ENCODE data around the gene STK17B. TPM values are rescaled to one million over a fixed set of nuclear protein-coding genes. Genes with fewer than 3 reads are reported as not detected.
"Not testable (repeated sequence)": the region's sequence is repeated elsewhere in the genome, so short reads cannot be mapped to it uniquely, and the experiment has no call there.

The STK17B gene
- total RNA-seq, 1 experiment from 2014 or later, result 20.7 TPM

GRCh38 chr2:196099916-196100315 is 71.5 kb downstream of the STK17B start:
- H3K36me3 Mint-ChIP-seq (ENCODE audit: insufficient read depth, unreplicated experiment), result no peaks in the 10 kb centered on the region
- intact Hi-C loops (cut with micrococcal nuclease), result no loop called here
- no peak for DNase-seq (ENCODE audit: unreplicated experiment)
- ChIA-PET CTCF (interaction anchor here (0.6 to 2.8 kb wide), 2 partner anchors 22 to 368 kb away, joined by 5 to 12 read pairs; no protein-coding TSS in a partner anchor), POLR2A (no interaction called here)
- no peak for TF ChIP-seq CTCF (IDR thresholded peaks at IDR 0.05; ENCODE audit: unreplicated experiment)
- no peaks in the 10 kb centered on the region for H3K4me1 Mint-ChIP-seq (ENCODE audit: insufficient read depth, unreplicated experiment)
- H3K27ac Mint-ChIP-seq (ENCODE audit: low read depth, unreplicated experiment), result no peak overlapping the region
- no peaks in the 10 kb centered on the region for H3K27me3 Mint-ChIP-seq (ENCODE audit: insufficient read depth, unreplicated experiment)
- H3K4me3 Mint-ChIP-seq (ENCODE audit: unreplicated experiment), result no peak overlapping the region
- H3K9me3 Mint-ChIP-seq (ENCODE audit: unreplicated experiment), result no peaks in the 10 kb centered on the region
- no TSS peak for BruUV-seq (replicated peaks)

- intact Hi-C loops (cut with micrococcal nuclease), result no loop called here
- H3K4me3 Mint-ChIP-seq (ENCODE audit: unreplicated experiment), result no peak overlapping the region
- POLR2A ChIA-PET, result interaction anchor here (0.8 kb wide), 1 partner anchor 187 kb away, joined by 3 read pairs; no protein-coding TSS in a partner anchor
- no peaks in the 10 kb centered on the region for H3K27me3 Mint-ChIP-seq (ENCODE audit: insufficient read depth, unreplicated experiment)
- CTCF ChIA-PET, result interaction anchor here (0.6 to 1.3 kb wide), 2 partner anchors 196 to 241 kb away, joined by 3 to 4 read pairs; no protein-coding TSS in a partner anchor
- peaks cover 5% of the 10 kb centered on the region for H3K36me3 Mint-ChIP-seq (ENCODE audit: insufficient read depth, unreplicated experiment)
- no peak for TF ChIP-seq CTCF (IDR thresholded peaks at IDR 0.05; ENCODE audit: unreplicated experiment)
- H3K4me1 Mint-ChIP-seq (ENCODE audit: insufficient read depth, unreplicated experiment), result no peaks in the 10 kb centered on the region
- no peak for DNase-seq (ENCODE audit: unreplicated experiment)
- no TSS peak for BruUV-seq (replicated peaks)
- no peak overlapping the region for H3K27ac Mint-ChIP-seq (ENCODE audit: low read depth, unreplicated experiment)
- no peaks in the 10 kb centered on the region for H3K9me3 Mint-ChIP-seq (ENCODE audit: unreplicated experiment)
Measured at GRCh38 chr2:196097864-196098660, 73.3 kb downstream of the STK17B start.

GRCh38 chr2:196096982-196097745 is 74.2 kb downstream of the STK17B start:
- no peak for DNase-seq (ENCODE audit: unreplicated experiment)
- no peak overlapping the region for H3K27ac Mint-ChIP-seq (ENCODE audit: low read depth, unreplicated experiment)
- POLR2A ChIA-PET, result interaction anchor here (0.8 kb wide), 1 partner anchor 187 kb away, joined by 3 read pairs; no protein-coding TSS in a partner anchor
- peaks cover 5% of the 10 kb centered on the region for H3K36me3 Mint-ChIP-seq (ENCODE audit: insufficient read depth, unreplicated experiment)
- no peak for TF ChIP-seq CTCF (IDR thresholded peaks at IDR 0.05; ENCODE audit: unreplicated experiment)
- no peaks in the 10 kb centered on the region for H3K9me3 Mint-ChIP-seq (ENCODE audit: unreplicated experiment)
- BruUV-seq (replicated peaks), result no TSS peak
- CTCF ChIA-PET, result interaction anchor here (0.6 to 1.5 kb wide), 4 partner anchors 19 to 241 kb away, joined by 3 to 9 read pairs (median 4); no protein-coding TSS in a partner anchor
- no peaks in the 10 kb centered on the region for H3K4me1 Mint-ChIP-seq (ENCODE audit: insufficient read depth, unreplicated experiment)
- intact Hi-C loops (cut with micrococcal nuclease), result no loop called here
- no peaks in the 10 kb centered on the region for H3K27me3 Mint-ChIP-seq (ENCODE audit: insufficient read depth, unreplicated experiment)
- no peak overlapping the region for H3K4me3 Mint-ChIP-seq (ENCODE audit: unreplicated experiment)

- BruUV-seq (replicated peaks), result no TSS peak
- H3K27ac Mint-ChIP-seq (ENCODE audit: low read depth, unreplicated experiment), result no peak overlapping the region
- no peaks in the 10 kb centered on the region for H3K9me3 Mint-ChIP-seq (ENCODE audit: unreplicated experiment)
- H3K4me1 Mint-ChIP-seq (ENCODE audit: insufficient read depth, unreplicated experiment), result no peaks in the 10 kb centered on the region
- peaks cover 5% of the 10 kb centered on the region for H3K36me3 Mint-ChIP-seq (ENCODE audit: insufficient read depth, unreplicated experiment)
- POLR2A ChIA-PET, result no interaction called here
- H3K4me3 Mint-ChIP-seq (ENCODE audit: unreplicated experiment), result no peak overlapping the region
- intact Hi-C loops (cut with micrococcal nuclease), result no loop called here
- CTCF ChIA-PET, result interaction anchor here (0.8 to 1.5 kb wide), 2 partner anchors 18 to 80 kb away, joined by 3 to 9 read pairs; no protein-coding TSS in a partner anchor
- H3K27me3 Mint-ChIP-seq (ENCODE audit: insufficient read depth, unreplicated experiment), result no peaks in the 10 kb centered on the region
- TF ChIP-seq CTCF (IDR thresholded peaks at IDR 0.05; ENCODE audit: unreplicated experiment), result no peak
- DNase-seq (ENCODE audit: unreplicated experiment), result no peak
Measured at GRCh38 chr2:196096264-196096663, 75.1 kb downstream of the STK17B start.

- CTCF ChIA-PET, result interaction anchor here (0.7 kb wide), 1 partner anchor 61 kb away, joined by 6 read pairs; no protein-coding TSS in a partner anchor
- H3K9me3 Mint-ChIP-seq (ENCODE audit: unreplicated experiment), result not testable (repeated sequence)
Measured at GRCh38 chr2:196089448-196089847, 81.9 kb downstream of the STK17B start.

More at GRCh38 chr2:196089448-196089847, 81.9 kb downstream of the STK17B start:
- DNase-seq (ENCODE audit: unreplicated experiment); H3K36me3 Mint-ChIP-seq (ENCODE audit: insufficient read depth, unreplicated experiment); H3K27me3 Mint-ChIP-seq (ENCODE audit: insufficient read depth, unreplicated experiment); BruUV-seq (replicated peaks); H3K27ac Mint-ChIP-seq (ENCODE audit: low read depth, unreplicated experiment); H3K4me1 Mint-ChIP-seq (ENCODE audit: insufficient read depth, unreplicated experiment); intact Hi-C loops (cut with micrococcal nuclease); H3K4me3 Mint-ChIP-seq (ENCODE audit: unreplicated experiment): not testable (repeated sequence)
- POLR2A ChIA-PET, result interaction anchor here (0.6 kb wide), 1 partner anchor 37 kb away, joined by 4 read pairs; no protein-coding TSS in a partner anchor

All from MCF 10A (cell line).